Measurements from ENCODE around the gene SIGLEC14.

- TF ChIP-seq EZH2 (IDR thresholded peaks at IDR 0.05): no peak
- no peak for TF ChIP-seq POLR2AphosphoS5 (IDR thresholded peaks at IDR 0.05; ENCODE audit: borderline replicate concordance, low read depth, low read length)
- no peak for TF ChIP-seq FOXP2 (optimal IDR thresholded peaks at IDR 0.05; ENCODE audit: control extremely low read depth, extremely low read length, insufficient read depth)
Measured at GRCh38 chr19:51610576-51610975, 36.0 kb downstream of the SIGLEC14 start.

Measured in SK-N-MC (cell line).